GM18951 (cell line): ENCODE results near the gene FAM50A.

Experiments used
- POLR2A ChIP-seq: IDR thresholded peaks from 4 replicates; pipeline ENCODE4 v1.6.1; 2011; ENCODE audit warnings: mild to moderate bottlenecking; ENCODE audit not compliant: insufficient read length, insufficient read depth; ENCODE audit errors: extremely low read depth
- in situ Hi-C: fragments of 300-500 bp; cut with MboI; formaldehyde crosslinking; loops from one replicate; pipeline ENCODE4 v1.12.0; 2022; ENCODE audit warnings: low sequenced_read_pairs, mixed read lengths, inconsistent platforms; ENCODE audit not compliant: unreplicated experiment

FAM50A gene

GRCh38 chrX:154482786-154483185 lies 38.8 kb downstream of the FAM50A start:
- in situ Hi-C loops = no loop called here

GRCh38 chrX:154483325-154483724 lies 39.4 kb downstream of the FAM50A start:
- TF ChIP-seq POLR2A = no peak
- in situ Hi-C loops = no loop called here

More at GRCh38 chrX:154482786-154483185, 38.8 kb downstream of the FAM50A start:
- TF ChIP-seq POLR2A = no peak

DNA sequence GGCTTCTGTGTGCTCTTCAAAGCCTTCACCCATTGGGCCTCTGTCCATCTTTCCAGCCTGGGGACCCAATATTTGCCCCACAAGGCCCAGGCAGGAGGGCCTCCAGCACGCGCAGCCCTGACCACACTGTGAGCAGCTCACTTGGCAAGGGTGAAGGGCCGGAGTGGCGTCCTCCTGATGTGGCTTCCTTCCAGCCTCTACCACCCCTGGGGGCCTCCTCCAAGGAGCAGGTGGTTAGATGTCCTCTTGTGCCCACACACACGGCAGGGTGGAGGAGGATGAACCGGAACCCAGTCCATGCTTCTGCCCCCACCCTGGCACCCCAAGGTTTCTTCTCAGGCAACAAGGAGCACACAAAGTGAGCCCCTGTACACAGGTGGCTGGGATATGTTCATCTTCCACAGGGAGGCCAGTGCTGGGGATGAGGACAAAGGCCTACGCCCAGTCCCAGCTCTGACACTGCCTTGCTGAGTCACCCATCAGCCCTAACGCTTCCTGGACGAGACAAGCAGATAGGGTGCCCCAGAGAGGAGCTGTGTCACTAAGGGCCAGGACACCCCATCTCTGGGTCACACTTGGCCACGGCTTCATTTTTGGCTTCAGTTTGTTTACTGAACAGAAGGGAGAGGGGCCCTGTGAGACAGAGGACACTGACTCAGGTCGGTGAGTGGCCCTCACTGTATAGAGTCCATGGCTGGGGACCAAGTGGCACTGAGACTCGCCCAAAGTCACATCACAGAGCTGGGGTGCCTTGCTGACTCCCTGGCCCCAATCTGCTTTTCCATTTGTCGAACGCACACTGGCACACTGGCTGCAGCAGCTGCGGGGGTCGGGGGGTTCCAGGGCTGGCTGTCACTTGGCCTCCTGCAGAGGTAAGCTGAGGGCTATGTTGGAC lies 40.6 kb downstream of the FAM50A start:
- in situ Hi-C loops = no loop called here
- no peak for TF ChIP-seq POLR2A

GRCh38 chrX:154485150-154486051 lies 41.5 kb downstream of the FAM50A start:
- in situ Hi-C loops = no loop called here
- no peak for TF ChIP-seq POLR2A

DNA sequence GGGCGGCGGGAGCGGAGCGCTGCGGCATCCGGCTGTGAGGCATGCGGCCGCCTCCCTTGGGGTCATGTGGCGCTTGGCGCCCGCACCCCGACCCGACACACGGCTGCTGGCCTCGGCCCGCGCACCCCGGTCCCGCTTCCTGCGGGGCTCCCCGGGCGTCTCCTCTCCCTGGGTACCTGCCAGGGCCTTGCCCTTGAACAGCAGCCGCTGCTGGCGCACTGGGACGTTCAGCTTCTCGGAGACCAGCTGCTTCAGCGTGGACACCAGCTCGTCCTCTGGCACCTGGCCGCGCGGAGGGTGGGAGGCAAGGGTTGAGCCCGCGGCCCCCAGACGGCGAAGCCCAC lies 42.1 kb downstream of the FAM50A start:
- in situ Hi-C loops = no loop called here

DNA sequence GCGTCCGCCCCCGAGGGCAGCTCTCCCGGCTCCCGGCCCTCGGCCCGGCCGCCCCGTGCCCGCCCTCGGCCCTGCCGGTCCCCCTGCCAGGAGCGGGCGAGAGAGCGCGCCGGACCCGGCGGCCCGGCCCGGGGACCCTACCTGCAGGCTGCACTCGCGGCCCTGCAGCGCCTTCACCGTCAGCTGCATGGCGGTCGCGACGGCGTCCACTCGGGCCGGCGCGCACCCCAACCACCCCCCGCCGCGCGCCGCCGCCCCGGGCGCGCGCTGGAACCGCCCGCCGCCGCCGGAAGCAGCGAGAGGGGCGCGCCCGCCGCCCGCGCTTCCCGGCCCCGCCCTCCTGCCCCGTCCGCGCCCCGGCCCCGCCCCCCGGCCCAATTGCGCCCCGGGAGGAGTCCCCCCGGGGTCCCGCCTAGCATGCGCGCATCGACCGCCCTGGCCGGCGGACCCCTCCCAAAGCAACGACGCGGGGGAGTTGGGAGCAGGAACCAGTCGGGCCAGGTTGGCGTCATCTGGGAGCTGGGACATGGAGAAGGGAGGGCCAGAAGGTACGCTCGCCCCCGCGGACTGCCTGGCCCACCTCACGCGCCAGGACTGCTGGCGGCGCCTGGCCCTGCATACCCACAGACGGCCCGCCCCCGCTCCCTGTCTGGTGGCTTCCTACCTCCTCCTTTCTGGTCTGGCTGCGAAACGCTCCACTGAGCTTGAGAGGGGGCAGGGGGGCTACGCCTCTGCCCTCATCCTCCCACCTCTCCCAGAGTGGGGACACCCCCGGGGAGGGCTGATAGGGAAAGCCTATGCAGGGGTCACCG lies 42.7 kb downstream of the FAM50A start, which contains the start of gene UBL4A:
Gene UBL4A (minus strand): TSS at position 220 of the 812 bp plus-strand sequence. CDS start 31 bp downstream, at position 189.
- in situ Hi-C loops = no loop called here
- peak; percentile 46 for TF ChIP-seq POLR2A

More for the DNA sequence above, 42.1 kb downstream of the FAM50A start:
- no peak for TF ChIP-seq POLR2A

DNA sequence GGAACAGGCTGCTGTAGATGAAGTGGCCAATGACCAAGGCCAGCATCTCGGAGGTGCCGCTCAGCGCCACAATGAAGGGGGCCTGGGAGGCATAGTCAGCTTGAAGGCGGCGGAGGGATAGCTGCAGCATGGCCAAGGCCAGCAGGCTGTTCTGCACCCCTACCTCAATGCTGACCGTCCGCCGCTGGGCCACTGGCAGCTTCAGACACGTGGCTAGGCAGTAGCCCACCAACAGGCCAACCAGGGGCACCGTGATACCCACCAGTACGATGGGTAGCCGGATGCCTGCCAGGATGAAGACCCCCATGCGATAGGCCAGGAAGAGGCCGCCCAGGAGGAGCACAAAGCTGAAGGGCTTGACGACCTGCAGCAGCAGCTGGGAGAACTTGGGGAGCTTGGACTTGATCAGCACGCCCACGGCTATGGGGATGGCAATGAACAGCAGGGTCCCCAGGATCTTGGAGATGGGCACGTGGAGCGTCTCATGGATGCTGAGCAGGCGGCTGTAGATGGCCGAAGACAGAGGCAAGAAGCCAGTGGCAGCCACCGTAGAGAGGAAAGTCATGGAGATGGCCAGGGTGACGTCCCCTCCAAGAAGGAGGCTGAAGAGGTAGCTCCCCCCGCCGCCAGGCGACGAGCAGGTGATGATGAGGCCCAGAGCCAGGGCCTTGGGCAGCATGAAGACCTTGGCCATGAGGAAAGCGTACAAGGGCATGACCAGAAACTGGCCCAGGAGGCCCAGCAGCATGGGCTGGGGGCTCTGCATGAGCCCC lies 43.8 kb downstream of the FAM50A start:
- TF ChIP-seq POLR2A = no peak
- in situ Hi-C loops = no loop called here

GRCh38 chrX:154488336-154489075 lies 44.6 kb downstream of the FAM50A start:
- in situ Hi-C loops = no loop called here
- no peak for TF ChIP-seq POLR2A

- TF ChIP-seq POLR2A = no peak
- in situ Hi-C loops = no loop called here
Measured at GRCh38 chrX:154489182-154489581, 45.2 kb downstream of the FAM50A start.

- in situ Hi-C loops = no loop called here
Measured at GRCh38 chrX:154490021-154490413, 46.1 kb downstream of the FAM50A start.

DNA sequence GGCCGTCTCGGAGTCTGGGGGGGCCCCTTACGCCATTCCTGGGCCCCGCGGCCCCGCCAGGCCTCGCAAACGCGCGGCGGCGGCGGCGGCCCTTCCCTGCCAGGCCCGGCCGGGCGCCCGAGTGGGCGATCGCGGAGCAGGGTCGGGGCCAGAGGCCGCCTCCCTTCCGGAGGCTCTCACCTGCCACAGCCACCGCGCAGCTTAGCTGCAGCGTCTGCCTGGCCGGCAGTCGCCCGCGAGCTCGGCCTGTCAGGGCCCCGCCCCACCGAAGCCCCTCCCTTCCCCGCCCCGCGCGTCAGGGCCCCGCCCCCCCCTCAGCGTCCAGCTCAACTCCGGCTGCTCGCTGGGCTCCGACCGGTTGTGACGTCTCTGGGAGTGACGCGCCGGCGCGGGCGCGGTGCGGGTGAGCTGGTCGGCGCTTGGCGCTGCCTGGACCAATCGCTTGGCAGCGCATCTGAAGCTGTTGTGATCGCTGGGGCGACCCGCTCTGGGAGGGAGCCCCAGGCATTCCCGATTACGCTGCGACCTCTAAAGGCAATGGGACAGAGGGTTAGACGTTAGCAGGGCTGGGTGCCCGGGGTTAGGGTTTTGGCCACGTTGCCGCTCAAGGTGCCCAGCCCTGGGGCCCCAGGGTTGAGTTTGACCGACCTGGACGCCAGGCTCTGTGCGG lies 46.6 kb downstream of the FAM50A start, which contains the start of gene SLC10A3:
Gene SLC10A3 (minus strand): TSS at position 216 of the 670 bp plus-strand sequence. CDS start 1,689 bp downstream, outside the sequence.
- in situ Hi-C loops = no loop called here
- TF ChIP-seq POLR2A = peak; percentile 93

More at GRCh38 chrX:154490021-154490413, 46.1 kb downstream of the FAM50A start:
- TF ChIP-seq POLR2A = no peak

DNA sequence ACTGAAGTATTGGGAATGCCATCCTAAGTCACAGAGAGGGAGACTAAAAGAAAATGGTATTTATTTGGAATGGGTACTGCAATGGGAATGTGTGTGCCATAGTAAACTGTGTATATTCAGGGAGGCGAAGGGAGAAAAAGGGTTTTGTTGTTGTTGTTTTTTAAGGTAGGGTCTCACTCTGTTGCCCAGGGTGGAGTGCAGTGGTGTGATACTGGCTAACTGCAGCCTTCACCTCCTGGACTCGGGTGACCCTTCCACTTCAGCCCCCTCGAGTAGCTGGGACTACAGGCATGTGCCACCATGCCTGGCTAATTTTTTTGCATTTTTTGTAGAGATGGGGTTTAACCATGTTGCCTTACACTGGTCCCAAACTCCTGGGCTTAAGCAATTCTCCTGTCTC lies 50.8 kb downstream of the FAM50A start:
- in situ Hi-C loops = no loop called here
- TF ChIP-seq POLR2A = no peak
